HAP-1 (cell line): ENCODE results near the gene WWOX.

Experiments
- DNase-seq, 2 experiments: peaks; one replicate each; pipeline ENCODE4 v3.0.0-alpha.2; 2016 to 2020; ENCODE audit warnings: low spot score in 2 of 2
- H3K27me3 ChIP-seq: fragments of 250-450 bp; sonication (Bioruptor Pico); 2 replicates; pipeline ENCODE4 v1.5.1; 2020; ENCODE audit warnings: low read depth, mild to moderate bottlenecking, moderate library complexity
- H3K36me3 ChIP-seq: fragments of 250-450 bp; sonication (Bioruptor Pico); replicated peaks from 2 replicates; pipeline ENCODE4 v1.5.1; 2020; ENCODE audit warnings: mild to moderate bottlenecking
- H3K4me1 ChIP-seq: fragments of 250-450 bp; sonication (Bioruptor Pico); 2 replicates; pipeline ENCODE4 v1.5.1; 2020; ENCODE audit warnings: mild to moderate bottlenecking
- H3K4me3 ChIP-seq: fragments of 250-450 bp; sonication (Bioruptor Pico); 2 replicates; pipeline ENCODE4 v1.5.1; 2020; ENCODE audit warnings: mild to moderate bottlenecking, moderate library complexity
- H3K9me3 ChIP-seq: fragments of 250-450 bp; sonication (Bioruptor Pico); 2 replicates; pipeline ENCODE4 v1.5.1; 2020; ENCODE audit warnings: mild to moderate bottlenecking, moderate library complexity
- in situ Hi-C: fragments of 300-500 bp; cut with MboI; formaldehyde crosslinking; loops from 3 replicates; pipeline ENCODE4 v1.14.3; 2020; ENCODE audit warnings: low sequenced_read_pairs, inconsistent platforms, mixed read lengths

The WWOX gene

DNA sequence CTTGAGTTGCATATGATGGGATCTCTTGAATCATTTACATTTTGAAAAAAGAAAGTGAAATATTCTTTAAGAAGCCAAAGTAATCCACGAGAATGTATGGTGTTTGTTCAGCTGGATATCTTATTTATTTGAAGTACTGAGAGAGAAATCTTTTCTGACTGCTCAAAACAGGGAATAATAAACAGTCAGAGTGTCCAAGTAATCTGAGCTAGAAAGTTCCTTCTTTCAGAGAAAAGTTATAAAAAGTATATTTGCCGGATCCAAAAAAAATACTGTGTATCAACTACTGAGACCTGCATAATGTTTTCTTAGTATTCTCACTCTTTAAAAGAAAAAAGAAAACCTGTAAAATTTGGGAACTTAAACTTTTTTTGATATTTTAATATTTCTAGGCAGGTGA lies 350.8 kb downstream of the WWOX start:
- Histone ChIP-seq H3K36me3 (no peaks in the 10 kb centered on the region), H3K4me3 (no peak overlapping the region), H3K4me1 (no peaks in the 10 kb centered on the region), H3K9me3 (no peaks in the 10 kb centered on the region), H3K27me3 (no peaks in the 10 kb centered on the region)
- no peak for DNase-seq
- in situ Hi-C loops = no loop called here

DNA sequence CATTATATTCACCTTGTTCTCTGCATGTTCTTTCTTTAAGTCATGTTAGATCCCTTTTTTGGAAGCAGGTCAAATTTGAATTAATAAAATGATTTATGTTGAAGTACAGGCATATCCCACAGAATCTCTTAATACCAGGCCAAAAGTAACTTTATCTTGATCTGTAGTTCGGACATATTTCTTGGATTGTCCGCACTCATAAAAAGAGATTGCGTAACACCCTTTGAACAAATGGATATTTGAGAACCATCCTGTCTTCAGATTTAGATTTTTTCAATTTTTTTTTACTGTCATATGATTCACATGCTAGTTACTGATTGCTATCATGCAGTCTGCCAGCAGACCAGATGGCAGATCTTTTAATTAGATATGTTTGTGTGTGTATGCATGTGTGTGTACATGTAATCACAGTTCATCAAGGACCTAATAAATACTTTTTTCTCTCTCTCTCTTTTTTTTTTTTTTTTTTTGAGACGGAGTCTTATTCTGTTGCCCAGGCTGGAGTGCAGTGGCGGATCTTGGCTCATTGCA lies 352.6 kb downstream of the WWOX start:
- Histone ChIP-seq H3K4me1 (no peaks in the 10 kb centered on the region), H3K9me3 (no peaks in the 10 kb centered on the region), H3K4me3 (no peak overlapping the region), H3K36me3 (no peaks in the 10 kb centered on the region), H3K27me3 (no peaks in the 10 kb centered on the region)
- no peak for DNase-seq
- in situ Hi-C loops = no loop called here

DNA sequence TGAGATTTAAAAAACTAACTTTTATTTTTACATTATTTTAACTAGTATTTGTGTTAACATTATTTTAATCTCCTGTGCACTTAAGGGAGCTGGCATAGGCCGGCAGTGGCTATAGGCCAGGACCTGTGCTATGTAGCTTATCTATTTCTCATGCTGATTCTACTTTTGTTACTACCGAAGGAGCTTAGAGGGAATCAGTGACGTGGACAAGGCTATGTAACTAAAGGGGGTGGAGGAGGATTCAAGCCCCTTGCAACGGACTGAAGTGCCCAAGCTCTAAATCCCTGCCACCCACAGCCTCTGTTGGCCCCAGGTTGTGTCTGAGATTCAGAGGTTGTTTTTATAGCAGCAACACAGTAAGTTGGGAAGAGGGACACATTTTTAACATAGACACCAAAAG lies 356.4 kb downstream of the WWOX start:
- Histone ChIP-seq H3K4me3 (no peak overlapping the region), H3K27me3 (no peaks in the 10 kb centered on the region), H3K9me3 (no peaks in the 10 kb centered on the region), H3K36me3 (no peaks in the 10 kb centered on the region), H3K4me1 (no peaks in the 10 kb centered on the region)
- DNase-seq = no peak
- in situ Hi-C loops = no loop called here

DNA sequence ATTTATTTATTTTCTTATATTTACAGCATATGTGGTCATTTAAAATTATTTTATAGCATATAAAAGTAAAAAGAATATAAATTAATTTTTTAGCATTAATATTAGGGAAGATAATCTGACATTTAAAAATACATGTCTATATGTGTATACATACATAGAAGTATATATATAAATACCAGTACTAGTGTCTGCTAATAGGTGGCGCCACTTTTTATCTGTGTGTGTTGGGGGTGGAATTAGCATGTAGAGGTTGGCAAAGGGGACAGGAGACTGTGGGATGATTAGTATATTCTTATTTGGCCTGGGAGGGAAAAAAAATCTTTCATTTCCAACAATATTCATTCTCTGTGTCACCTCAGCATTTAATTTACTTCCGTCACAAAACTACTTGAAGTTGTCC lies 359.1 kb downstream of the WWOX start:
- no peak overlapping the region for H3K4me3 ChIP-seq
- H3K4me1 ChIP-seq = no peaks in the 10 kb centered on the region
- H3K36me3 ChIP-seq = no peaks in the 10 kb centered on the region
- H3K27me3 ChIP-seq = no peaks in the 10 kb centered on the region
- DNase-seq = no peak
- H3K9me3 ChIP-seq = no peaks in the 10 kb centered on the region
- in situ Hi-C loops = no loop called here

DNA sequence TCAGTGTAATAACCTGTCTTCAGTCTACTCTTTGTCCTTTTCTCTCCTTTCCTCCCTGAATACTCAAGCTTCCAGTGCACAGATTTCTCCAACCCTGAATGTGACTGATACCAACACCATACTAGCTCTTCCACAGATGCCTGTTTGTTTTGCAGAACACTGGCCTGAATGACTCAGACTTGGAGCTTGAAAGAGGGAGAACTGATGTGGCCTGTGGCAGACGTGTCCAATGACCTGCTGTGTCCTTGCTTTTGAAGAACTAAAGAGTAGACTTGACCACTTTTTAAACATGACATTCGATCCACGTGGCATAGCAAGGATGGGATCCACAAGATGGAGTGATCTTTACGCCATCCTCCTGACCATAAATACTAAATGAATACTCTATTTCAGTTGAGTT lies 361.0 kb downstream of the WWOX start:
- Histone ChIP-seq H3K4me3 (no peak overlapping the region), H3K36me3 (no peaks in the 10 kb centered on the region), H3K9me3 (no peaks in the 10 kb centered on the region), H3K27me3 (no peaks in the 10 kb centered on the region), H3K4me1 (no peaks in the 10 kb centered on the region)
- DNase-seq = no peak
- in situ Hi-C loops = no loop called here

DNA sequence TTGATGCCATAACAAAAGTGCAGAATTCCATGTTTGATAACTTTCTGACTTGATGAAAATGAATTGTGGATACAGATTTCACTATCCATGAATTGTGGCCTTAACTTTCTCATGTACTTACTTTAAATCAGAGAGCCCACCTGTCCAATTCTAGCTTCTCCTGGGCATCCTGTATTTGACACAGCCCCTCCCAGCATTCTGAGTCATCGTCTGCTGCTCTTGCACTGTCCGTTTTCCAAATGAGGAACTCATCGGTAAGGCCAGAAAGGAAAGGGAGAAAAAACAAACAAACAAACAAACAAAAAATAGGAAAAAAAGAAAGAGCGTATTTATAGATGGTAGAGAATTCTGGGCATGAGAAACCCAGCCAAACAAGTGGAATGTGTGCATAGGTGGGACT lies 361.6 kb downstream of the WWOX start:
- no peaks in the 10 kb centered on the region for H3K27me3 ChIP-seq
- no peaks in the 10 kb centered on the region for H3K4me1 ChIP-seq
- no peaks in the 10 kb centered on the region for H3K36me3 ChIP-seq
- no peak overlapping the region for H3K4me3 ChIP-seq
- no peak for DNase-seq
- in situ Hi-C loops = no loop called here
- no peaks in the 10 kb centered on the region for H3K9me3 ChIP-seq

DNA sequence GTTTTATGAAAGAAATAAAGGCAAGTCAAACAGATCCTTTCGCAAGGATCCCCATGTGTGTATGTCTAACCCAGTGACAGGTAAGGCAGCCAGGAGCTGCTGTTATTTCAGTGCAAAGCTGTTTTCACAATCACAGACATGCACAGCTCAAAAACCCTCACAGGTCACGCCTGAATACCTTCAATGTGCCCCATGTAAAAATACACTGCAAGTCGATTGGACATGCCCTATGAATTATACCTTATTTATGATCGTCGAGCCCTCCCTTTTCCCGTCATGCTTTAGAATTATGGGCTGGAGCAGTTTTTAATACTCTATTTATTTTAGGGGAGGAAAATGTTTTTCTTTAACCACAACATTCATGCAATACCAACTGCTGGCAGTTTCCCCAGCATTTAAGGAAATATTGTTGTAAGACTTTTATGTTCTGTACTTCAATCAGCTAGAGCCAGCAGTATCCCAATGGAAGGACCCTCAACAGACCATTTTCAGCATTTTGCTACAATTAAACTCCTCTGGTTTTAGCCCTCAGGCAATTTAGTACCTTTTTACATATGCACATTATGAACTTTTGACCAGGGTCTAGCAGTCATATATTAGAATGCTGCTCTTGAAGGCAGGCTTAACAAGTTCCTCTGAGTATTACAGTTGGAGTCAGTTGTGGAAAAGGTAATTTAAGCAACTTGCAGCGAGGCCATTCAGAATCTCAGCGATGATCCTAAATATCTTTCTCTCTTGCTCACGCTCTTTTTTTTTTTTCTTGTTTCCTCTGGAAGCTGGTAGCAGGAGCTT lies 362.2 kb downstream of the WWOX start:
- in situ Hi-C loops = no loop called here
- DNase-seq = no peak
- Histone ChIP-seq H3K4me1 (no peaks in the 10 kb centered on the region), H3K27me3 (no peaks in the 10 kb centered on the region), H3K9me3 (no peaks in the 10 kb centered on the region), H3K36me3 (no peaks in the 10 kb centered on the region), H3K4me3 (no peak overlapping the region)

DNA sequence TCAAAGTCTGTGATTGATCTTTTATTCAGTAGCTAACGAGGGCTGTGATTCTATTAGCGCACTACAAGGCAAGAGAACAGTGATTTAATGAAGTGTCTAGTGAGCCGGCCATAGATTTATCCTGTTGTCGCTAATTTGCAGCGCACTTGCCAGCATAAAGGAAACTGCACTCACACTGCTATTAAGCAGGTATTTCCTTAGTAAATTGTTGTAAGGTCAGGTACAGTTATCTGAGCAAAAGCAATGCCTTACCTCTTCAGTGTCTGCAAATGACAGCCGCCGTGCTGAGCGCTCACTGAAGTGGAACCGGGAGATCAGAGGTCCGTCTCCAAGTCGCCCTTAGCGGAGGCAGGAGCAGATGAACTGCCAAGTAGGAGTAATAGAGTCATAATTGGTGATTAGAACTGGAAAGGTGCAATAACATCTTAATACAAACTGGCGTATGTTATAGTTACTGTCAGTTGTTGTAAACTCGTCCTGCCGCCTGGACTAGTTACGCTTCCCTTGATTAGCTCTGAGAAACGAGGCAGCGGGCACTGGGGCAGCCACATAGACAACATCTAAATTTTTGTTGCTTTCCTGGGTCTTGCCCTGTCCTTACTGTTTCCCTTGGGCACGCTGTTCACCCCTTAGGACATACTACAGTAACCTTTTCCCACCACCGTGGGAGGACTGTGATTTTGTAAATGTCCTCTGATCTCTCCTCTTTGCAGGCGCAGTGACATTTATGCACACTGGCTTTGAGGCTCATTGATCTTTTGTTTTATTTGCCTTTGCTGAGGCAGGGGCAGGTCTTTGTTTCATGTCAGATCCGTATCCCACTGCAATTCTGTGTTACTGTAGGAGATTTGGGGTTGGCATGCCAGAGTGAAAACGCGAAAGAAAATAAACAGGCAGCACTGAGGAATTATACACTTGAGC lies 363.1 kb downstream of the WWOX start:
- in situ Hi-C loops = no loop called here
- no peak overlapping the region for H3K4me3 ChIP-seq
- no peaks in the 10 kb centered on the region for H3K36me3 ChIP-seq
- no peaks in the 10 kb centered on the region for H3K9me3 ChIP-seq
- no peaks in the 10 kb centered on the region for H3K27me3 ChIP-seq
- no peaks in the 10 kb centered on the region for H3K4me1 ChIP-seq
- DNase-seq = no peak

DNA sequence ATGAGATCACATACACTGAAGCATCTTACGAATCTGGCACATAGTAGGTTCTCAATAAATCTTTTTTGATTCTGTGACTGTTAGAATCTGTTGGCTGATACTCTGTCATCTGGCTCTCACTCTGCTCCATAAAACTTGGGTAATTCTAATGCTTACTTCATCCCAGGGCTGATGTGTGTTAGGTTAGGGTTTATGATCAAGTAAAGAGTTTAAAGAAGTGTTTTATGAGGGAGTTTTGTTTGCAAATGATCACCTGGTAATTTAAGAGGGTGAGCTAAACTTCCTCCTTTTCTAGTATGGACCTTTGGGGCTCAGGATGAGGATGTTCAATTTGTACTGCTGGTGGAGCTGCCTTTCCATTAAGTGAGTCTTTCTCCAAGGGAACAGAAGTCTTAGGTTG lies 364.1 kb downstream of the WWOX start:
- Histone ChIP-seq H3K9me3 (no peaks in the 10 kb centered on the region), H3K27me3 (no peaks in the 10 kb centered on the region), H3K4me3 (no peak overlapping the region), H3K36me3 (no peaks in the 10 kb centered on the region), H3K4me1 (no peaks in the 10 kb centered on the region)
- in situ Hi-C loops = no loop called here
- no peak for DNase-seq

DNA sequence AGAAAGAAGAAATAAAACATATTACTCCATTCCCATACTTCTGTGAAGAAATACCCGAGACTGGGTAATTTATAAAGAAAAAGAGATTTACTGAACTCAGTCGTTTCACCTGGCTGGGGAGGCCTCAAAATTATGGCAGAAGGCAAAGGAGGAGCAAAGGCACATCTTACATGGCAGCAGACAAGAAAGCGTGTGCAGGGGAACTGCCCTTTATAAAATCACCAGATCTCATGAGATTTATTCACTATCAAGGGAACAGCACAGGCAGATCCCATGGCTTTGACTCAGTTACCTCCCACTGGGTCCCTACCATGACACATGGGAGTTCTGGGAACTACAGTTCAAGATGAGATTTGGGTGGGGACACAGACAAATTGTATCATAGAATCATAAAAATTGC lies 365.4 kb downstream of the WWOX start:
- no peaks in the 10 kb centered on the region for H3K27me3 ChIP-seq
- no peaks in the 10 kb centered on the region for H3K36me3 ChIP-seq
- no peaks in the 10 kb centered on the region for H3K9me3 ChIP-seq
- no peak for DNase-seq
- H3K4me1 ChIP-seq = no peaks in the 10 kb centered on the region
- H3K4me3 ChIP-seq = no peak overlapping the region
- in situ Hi-C loops = no loop called here

DNA sequence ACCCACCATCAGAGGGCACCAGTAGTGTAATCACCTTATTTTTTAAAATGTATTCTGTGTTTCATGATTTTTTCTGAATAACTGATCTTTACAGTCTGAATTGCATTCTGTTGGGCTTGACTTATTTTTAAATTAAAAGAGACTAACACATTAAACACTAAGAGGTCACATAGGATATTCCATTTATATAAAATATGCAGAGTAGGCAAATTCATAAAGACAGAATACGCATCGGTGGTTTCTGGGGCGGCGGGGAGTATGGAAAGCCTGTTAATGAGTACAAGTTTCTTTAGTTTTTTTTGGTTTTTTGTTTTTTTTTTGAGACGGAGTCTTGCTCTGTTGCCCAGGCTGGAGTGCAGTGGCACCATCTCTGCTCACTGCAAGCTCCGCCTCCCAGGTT lies 366.3 kb downstream of the WWOX start:
- no peaks in the 10 kb centered on the region for H3K36me3 ChIP-seq
- H3K27me3 ChIP-seq = no peaks in the 10 kb centered on the region
- in situ Hi-C loops = no loop called here
- no peak for DNase-seq
- no peak overlapping the region for H3K4me3 ChIP-seq
- H3K4me1 ChIP-seq = no peaks in the 10 kb centered on the region
- no peaks in the 10 kb centered on the region for H3K9me3 ChIP-seq

DNA sequence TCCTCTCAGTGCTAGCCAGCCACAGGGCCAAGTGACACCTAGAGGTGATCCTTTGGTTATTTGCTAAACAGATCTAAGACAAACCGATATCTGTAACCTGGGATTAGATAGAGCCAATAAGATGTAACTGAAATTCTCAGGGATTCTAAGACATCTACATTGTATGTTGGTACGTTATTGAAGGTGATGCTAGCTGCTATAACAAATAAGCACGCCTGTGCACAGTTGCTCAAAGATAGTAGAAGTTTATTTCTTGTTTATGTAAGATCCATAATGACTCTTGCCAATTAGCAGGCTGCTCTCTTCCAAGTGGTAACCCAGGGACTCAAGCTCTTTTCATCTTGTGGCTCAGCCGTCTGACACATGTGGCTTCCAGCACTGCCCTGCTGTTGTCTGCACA lies 370.3 kb downstream of the WWOX start:
- no peaks in the 10 kb centered on the region for H3K36me3 ChIP-seq
- H3K4me1 ChIP-seq = no peaks in the 10 kb centered on the region
- H3K27me3 ChIP-seq = no peaks in the 10 kb centered on the region
- no peak overlapping the region for H3K4me3 ChIP-seq
- H3K9me3 ChIP-seq = no peaks in the 10 kb centered on the region
- no peak for DNase-seq
- in situ Hi-C loops = no loop called here

DNA sequence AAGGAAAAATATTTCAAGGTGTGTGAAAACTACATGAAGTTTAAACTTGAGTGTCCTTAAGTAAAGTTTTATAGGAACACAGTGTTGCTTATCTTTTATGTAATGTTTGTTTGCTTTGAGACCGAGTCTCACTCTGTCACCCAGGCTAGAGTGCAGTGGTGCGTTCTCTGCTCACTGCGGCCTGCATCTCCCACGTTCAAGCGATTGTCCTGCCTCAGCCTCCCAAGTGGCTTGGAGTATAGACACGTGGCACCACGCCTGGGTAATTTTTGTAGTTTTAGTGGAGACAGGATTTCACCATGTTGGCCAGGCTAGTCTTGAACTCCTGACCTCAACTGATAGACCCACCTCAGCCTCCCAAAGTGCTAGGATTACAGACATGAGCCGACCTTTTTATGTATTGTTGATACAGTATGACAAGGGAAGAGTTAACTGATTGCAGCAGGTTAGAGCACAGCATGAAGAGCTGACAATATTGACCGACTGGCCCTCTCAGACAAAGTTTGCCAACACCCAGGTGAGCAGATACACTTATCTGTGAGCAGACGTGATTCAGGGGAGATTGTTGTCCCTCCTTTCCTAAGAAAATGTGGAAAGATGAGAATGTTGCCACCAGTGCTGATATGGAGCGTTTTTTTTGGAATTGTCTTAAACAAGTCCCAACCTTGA lies 373.7 kb downstream of the WWOX start:
- Histone ChIP-seq H3K4me1 (no peaks in the 10 kb centered on the region), H3K4me3 (no peak overlapping the region), H3K36me3 (no peaks in the 10 kb centered on the region), H3K27me3 (no peaks in the 10 kb centered on the region), H3K9me3 (no peaks in the 10 kb centered on the region)
- no peak for DNase-seq
- in situ Hi-C loops = no loop called here

DNA sequence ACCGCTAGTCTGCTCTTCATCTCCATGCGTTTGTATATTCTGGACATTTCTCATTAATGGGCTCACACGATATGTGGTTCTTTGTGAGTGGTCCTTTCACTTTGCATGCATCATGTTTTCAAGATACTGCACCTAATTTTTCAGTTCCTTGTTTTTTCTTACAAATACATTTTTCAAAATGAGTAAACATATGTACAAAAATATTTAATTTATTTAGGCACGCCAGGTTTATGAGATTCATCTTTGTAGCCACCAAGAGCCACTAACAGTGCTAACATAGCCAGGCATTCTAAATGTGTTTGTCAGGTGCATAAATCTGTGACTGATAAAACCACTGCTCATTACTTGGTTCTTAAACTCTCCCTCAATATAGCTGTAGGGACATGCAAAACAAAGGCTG lies 375.3 kb downstream of the WWOX start:
- DNase-seq = no peak
- Histone ChIP-seq H3K4me1 (no peaks in the 10 kb centered on the region), H3K9me3 (no peaks in the 10 kb centered on the region), H3K27me3 (no peaks in the 10 kb centered on the region), H3K4me3 (no peak overlapping the region), H3K36me3 (no peaks in the 10 kb centered on the region)
- in situ Hi-C loops = no loop called here
